ENCODE results near the gene CACNB2. TPM values are rescaled to one million over a fixed set of nuclear protein-coding genes. Genes with fewer than 3 reads are reported as not detected.

The CACNB2 gene
- total RNA-seq, 1 experiment from 2014 or later = 3.2 TPM

GRCh38 chr10:18414061-18414460 is 273.8 kb downstream of the CACNB2 start (continued):
- no peak for TF ChIP-seq NR1H2 (CRISPR knock-in tag; IDR thresholded peaks at IDR 0.05)
- TF ChIP-seq ERG (CRISPR knock-in tag; IDR thresholded peaks at IDR 0.05) = no peak
- no peak for TF ChIP-seq ZNF512 (CRISPR knock-in tag; IDR thresholded peaks at IDR 0.05; ENCODE audit: borderline replicate concordance)
- TF ChIP-seq, protein P1, sequence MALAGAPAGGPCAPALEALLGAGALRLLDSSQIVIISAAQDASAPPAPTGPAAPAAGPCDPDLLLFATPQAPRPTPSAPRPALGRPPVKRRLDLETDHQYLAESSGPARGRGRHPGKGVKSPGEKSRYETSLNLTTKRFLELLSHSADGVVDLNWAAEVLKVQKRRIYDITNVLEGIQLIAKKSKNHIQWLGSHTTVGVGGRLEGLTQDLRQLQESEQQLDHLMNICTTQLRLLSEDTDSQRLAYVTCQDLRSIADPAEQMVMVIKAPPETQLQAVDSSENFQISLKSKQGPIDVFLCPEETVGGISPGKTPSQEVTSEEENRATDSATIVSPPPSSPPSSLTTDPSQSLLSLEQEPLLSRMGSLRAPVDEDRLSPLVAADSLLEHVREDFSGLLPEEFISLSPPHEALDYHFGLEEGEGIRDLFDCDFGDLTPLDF (CRISPR knock-in tag; IDR thresholded peaks at IDR 0.05) = no peak
- no peak for TF ChIP-seq ZNF532 (CRISPR knock-in tag; IDR thresholded peaks at IDR 0.05; ENCODE audit: borderline replicate concordance)
- no peak for TF ChIP-seq ZNF423 (CRISPR knock-in tag; IDR thresholded peaks at IDR 0.05)

- DNase-seq (ENCODE audit: low spot score) = no peak
Observed at GRCh38 chr10:18417950-18418527, 277.8 kb downstream of the CACNB2 start.

GRCh38 chr10:18418541-18419215 is 278.5 kb downstream of the CACNB2 start:
- Mint-ChIP-seq H3K4me3 (no peak overlapping the region), H3K9me3 (peaks cover 6% of the 10 kb centered on the region), H3K4me1 (0 out of 2 replicates have a peak, but pooled peaks cover 2% of the 10 kb centered on the region), H3K27me3 (ENCODE audit: low read depth) (no peaks in the 10 kb centered on the region), H3K36me3 (no peaks in the 10 kb centered on the region), H3K27ac (no peak overlapping the region)
- ChIA-PET POLR2A (no interaction called here), CTCF (no interaction called here)
- TF ChIP-seq RORB (CRISPR knock-in tag; IDR thresholded peaks at IDR 0.05) (no peak), IRF2 (CRISPR knock-in tag; IDR thresholded peaks at IDR 0.05; ENCODE audit: borderline replicate concordance, low read depth) (no peak), JAZF1 (CRISPR knock-in tag; IDR thresholded peaks at IDR 0.05) (no peak), KAT7 (CRISPR knock-in tag; IDR thresholded peaks at IDR 0.05; ENCODE audit: borderline replicate concordance) (no peak), NR1H2 (CRISPR knock-in tag; IDR thresholded peaks at IDR 0.05) (no peak), USF2 (CRISPR knock-in tag; IDR thresholded peaks at IDR 0.05) (no peak), NFE2L1 (CRISPR knock-in tag; IDR thresholded peaks at IDR 0.05) (no peak), SOX15 (CRISPR knock-in tag; IDR thresholded peaks at IDR 0.05) (no peak), ATF1 (CRISPR knock-in tag; IDR thresholded peaks at IDR 0.05) (no peak), SP1 (CRISPR knock-in tag; conservative IDR thresholded peaks at IDR 0.05) (no peak), EMX1 (CRISPR knock-in tag; IDR thresholded peaks at IDR 0.05) (no peak), MYBL2 (CRISPR knock-in tag; IDR thresholded peaks at IDR 0.05) (no peak), ZNF423 (CRISPR knock-in tag; IDR thresholded peaks at IDR 0.05) (no peak), ZNF263 (CRISPR knock-in tag; IDR thresholded peaks at IDR 0.05; ENCODE audit: low read depth) (no peak), ZNF138 (CRISPR knock-in tag; conservative IDR thresholded peaks at IDR 0.05) (no peak), ZNF416 (CRISPR knock-in tag; IDR thresholded peaks at IDR 0.05) (no peak), ESRRA (CRISPR knock-in tag; IDR thresholded peaks at IDR 0.05; ENCODE audit: borderline replicate concordance) (no peak)
- TF ChIP-seq, protein P2, sequence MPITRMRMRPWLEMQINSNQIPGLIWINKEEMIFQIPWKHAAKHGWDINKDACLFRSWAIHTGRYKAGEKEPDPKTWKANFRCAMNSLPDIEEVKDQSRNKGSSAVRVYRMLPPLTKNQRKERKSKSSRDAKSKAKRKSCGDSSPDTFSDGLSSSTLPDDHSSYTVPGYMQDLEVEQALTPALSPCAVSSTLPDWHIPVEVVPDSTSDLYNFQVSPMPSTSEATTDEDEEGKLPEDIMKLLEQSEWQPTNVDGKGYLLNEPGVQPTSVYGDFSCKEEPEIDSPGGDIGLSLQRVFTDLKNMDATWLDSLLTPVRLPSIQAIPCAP (CRISPR knock-in tag; IDR thresholded peaks at IDR 0.05) = no peak
- ATAC-seq (no peak), DNase-seq (ENCODE audit: low spot score) (no peak)

More at GRCh38 chr10:18417950-18418527, 277.8 kb downstream of the CACNB2 start:
- no peak; the same call in 1 of the 2 replicates for ATAC-seq
- Mint-ChIP-seq H3K27ac (no peak overlapping the region), H3K4me3 (no peak overlapping the region), H3K4me1 (0 out of 2 replicates have a peak, but pooled peaks cover 2% of the 10 kb centered on the region), H3K9me3 (peaks cover 6% of the 10 kb centered on the region), H3K36me3 (no peaks in the 10 kb centered on the region), H3K27me3 (ENCODE audit: low read depth) (no peaks in the 10 kb centered on the region)
- POLR2A ChIA-PET = no interaction called here
- CTCF ChIA-PET = no interaction called here
- TF ChIP-seq ZNF219 (CRISPR knock-in tag; IDR thresholded peaks at IDR 0.05; ENCODE audit: borderline replicate concordance) = no peak
